Measurements from ENCODE around the gene WDR33.
"Not testable (repeated sequence)": the region's sequence is repeated elsewhere in the genome, so short reads cannot be mapped to it uniquely, and the experiment has no call there.

WDR33 gene

DNA sequence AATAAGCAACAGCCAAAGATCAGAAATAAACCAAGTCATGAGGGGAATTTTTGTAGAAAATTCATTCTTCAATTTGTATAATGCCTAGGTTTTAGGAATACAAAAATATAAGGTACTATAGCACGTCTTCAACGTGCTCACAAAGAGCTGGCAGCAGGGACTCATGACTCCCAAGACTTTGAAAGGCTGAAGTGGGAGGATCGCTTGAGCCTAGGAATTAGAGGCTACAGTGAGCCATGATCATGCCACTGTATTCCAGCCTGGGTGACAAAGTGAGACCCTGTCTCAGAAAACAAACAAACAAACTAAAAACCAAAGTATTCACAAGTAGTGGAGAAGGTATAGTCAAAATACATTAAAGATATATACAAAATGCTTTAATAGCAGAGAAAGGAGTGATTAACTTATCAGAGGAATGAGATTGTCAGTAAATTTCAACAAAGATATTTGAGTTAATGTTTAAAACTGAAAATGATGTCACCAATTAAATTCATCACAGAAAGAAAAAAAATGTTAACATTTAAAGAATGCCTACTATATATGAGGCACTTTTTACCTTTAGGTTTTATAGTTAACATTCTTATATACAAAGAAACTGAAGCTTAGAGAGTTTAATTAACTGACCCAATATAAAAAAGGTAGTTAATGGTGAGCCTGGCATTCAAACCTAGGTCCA is 3.2 kb downstream of the WDR33 start:
- DNase-seq: no peak

DNA sequence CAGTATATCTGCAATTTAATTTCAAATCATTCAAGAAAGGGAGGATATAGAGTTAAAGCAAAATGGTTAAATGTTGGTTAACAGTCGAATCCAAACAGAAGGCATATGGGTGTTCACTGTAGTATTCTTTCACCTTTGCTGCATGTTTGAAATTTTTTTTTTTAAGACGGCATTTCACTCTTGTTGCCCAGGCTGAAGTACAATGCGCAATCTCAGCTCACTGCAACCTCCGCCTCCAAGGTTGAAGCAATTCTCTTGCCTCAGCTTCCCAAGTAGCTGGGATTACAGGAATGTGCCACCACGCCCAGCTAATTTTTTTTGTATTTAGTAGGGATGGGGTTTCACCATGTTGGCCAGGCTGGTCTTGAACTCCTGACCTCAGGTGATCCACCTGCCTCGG is 4.1 kb downstream of the WDR33 start:
- DNase-seq: not testable (repeated sequence)

DNA sequence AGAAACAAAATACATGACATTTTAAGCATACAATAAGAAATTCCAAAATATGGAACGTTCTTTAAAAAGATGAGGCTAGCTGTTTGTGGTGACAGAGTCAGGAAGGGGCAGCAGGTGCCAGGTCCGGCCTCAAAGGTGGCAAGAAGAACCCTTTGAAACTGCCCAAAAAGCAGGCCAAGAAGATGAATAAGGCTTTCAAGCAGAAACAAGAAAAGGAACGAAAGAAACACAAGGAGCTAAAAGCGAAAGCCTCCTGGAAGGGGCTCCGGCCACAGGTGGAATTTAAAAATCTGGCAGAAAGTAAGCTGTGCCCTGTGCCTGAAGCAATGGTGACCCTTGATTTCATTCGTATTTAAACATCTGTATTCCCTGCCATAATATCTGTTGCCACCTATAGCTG is 5.5 kb downstream of the WDR33 start:
- DNase-seq: no peak

DNA sequence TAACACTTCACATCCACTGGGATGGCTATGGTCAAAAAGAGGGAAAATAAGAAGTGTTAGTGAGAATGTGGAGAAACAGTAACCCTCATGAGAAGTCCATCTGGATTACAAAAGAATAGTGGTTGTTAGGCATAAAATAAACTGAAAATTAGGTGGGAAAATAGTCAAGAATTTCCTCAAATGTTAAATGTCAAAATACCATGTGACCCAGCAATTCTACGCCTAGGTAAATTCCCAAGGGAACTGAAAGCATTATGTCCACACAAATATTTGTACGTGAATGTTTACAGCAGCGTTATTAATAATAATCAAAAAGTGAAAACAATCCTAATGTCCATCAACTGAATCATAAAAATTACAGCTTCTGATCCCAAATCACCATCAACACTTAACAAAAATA is 11.0 kb downstream of the WDR33 start:
- DNase-seq: no peak

DNA sequence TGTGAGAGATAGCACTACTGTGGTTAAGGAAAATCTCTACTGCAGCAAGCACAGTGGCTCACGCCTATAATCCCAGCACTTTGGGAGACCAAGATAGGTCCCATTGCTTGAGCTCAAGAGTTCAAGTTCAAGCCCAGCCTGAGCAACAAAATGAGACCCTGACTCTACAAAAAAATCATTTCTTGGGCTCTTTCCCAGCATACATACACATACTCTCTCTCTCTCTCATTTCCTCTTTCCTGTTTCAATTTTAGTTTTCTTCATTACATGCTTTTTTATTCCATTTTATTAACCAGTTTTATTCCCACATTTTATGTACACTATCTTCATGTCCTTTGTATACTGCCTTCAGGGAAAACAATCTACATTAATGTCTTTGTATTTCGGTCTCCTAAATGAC is 14.6 kb downstream of the WDR33 start:
- no peak for DNase-seq

DNA sequence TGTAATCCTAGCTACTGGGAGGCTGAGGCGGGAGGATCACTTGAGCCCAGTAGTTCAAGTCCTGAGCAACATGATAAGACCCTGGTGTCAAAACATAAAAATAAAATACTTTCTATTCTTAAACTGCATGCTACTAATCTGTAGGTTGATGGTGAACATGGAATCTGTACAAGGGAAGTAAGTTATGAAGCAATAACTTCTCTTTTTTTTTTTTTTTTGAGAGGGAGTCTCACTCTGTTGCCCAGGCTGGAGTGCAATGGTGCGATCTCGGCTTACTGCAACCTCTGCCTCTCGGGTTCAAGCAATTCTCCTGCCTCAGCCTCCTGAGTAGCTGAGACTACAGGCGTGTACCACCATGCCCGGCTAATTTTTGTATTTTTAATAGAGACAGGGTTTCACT is 16.1 kb downstream of the WDR33 start:
- not testable (repeated sequence) for DNase-seq

DNA sequence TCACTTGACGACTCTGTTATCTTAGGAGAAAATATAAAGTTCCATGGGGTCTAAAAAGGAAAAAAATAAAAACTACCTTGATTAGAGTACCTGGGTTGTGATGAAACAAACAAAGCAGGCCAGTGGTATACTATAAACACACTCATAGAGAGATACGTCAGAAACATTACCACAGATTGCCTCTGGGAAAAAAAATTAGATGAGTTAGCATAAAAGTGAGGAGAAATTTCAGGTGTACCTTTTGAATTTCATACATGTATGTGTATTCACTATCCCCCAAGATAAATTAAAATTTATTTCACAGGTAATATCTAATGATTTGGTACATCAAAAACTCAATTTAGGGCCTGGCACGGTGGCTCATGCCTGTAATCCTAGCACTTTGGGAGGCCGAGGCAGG is 18.2 kb downstream of the WDR33 start:
- no peak for DNase-seq

DNA sequence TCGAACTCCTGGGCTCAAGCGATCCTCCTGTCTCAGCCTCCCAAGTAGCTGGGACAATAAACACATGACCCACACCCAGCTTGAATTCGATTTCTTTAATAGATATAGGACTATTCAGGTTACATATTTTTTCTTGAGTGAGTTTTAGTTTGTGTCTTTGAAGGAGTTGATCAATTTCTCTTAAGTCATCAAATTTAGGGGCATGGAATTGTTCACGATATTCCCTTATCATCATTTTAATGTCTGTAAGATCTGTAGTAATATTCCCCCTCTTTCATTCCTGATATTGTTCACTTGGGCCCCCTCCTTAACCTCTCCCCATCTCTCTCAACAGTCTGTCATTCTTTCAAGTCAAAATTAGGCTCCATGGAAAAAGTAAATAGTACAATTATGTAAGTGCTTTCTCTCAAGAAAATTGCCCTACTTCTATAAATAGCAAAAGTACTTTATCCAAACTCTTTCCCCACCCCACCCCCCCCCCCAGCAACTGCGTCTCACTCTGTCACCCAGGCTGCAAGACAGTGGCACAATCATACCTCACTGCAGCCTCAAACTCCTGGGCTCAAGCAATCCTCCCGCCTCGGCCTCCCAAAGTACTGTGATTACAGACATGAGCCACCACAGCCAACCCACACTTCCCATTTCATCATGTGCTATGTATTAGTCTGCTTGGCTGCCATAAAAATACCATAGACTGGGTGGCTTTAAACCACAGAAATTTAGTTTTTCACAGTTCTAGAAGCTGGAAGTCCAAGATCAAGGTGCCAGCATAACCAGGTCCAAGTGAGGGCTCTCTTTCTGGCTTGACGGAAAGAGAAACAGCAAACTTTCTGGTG is 20.1 kb downstream of the WDR33 start:
- DNase-seq: no peak

DNA sequence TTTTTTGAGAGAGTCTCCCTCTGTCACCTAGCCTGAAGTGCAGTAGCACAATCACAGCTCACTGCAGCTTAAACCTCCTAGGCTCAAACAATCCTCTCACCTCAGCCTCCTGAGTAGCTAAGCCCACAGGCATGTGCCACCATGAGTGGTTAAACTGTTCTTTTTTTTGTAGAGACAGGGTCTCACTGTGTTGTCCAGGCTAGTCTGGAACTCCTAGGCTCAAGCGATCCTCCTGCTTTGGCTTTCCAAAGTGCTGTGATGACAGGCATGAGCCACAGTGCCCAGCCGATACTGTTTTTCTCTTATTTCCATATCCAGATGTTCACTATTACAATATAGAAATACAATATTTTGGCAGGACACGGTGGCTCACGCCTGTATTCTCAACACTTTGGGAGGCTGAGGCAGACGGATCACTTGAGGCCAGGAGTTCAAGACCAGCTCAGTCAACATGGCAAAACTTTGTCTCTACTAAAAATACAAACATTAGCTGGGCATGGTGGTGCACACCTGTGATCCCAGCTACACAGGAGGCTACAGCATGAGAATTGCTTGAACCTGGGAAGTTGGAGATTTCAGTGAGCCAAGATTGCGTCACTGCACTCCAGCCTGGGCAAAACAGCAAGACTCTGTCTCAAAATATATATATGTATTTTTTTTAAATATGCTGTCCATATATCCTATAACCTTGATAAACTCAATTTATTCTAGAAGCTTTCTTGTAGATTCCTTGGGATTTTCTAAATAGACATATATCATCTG is 24.7 kb downstream of the WDR33 start:
- DNase-seq: no peak

DNA sequence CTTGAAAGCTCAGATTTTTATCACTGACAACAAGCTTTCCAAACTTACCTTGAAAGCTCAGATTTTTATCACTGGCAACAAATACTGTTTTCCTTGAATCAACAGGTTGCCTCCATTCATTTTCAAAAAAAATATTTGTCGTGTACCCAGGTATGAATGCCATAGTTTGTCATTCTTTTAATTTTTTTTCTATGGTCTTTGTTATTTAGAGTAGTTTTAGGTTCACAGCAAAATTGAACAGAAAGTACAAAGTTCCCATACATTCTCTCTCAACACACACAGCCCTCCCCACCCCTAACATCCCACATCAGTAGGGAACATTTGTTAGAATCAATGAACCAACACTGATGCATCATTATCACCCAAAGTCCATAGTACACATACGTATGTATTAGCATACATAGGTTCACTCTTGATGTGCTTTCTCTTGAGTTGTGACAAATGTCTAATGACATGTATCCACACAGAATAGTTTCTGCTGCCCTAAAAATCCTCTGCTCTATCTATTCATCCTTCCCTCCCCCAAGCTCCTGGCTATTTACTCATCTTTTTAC is 25.9 kb downstream of the WDR33 start:
- no peak for DNase-seq

DNA sequence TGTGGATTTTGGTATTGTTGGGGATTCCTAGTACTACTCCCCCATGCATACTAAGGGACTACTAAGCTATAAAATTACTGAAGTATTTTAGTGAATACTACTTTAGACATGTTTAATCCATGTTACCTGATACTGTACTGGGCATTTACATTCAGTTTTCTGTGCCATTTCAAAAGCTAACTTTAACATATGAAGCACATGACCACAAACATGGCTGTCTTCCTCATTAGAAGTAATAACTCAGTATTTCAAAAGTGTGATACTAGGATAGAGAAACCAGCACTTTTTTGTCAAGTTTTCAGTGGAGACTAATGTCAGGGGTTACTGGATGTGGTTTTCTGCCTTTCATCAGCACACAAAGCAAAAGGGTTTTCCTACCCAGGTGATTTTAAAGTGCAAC is 27.9 kb downstream of the WDR33 start:
- no peak for DNase-seq

DNA sequence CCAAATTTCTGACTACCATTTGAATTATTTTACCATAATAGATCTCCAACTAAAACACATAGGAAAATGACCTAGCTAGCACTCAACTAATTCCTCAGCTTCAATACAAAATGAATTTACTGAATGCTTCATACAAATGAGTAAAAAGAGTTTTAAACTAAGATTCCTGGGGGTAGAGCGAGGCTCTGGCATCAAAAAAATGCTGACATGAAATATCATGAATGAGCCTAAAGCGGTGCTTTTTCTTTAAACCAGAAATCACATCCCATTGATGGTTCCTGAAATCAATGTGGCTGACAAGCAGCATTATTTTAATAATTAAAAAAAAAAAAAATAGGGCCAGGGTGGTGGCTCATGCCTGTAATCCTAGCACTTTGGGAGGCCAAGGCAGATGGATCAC is 32.1 kb downstream of the WDR33 start:
- no peak for DNase-seq

DNA sequence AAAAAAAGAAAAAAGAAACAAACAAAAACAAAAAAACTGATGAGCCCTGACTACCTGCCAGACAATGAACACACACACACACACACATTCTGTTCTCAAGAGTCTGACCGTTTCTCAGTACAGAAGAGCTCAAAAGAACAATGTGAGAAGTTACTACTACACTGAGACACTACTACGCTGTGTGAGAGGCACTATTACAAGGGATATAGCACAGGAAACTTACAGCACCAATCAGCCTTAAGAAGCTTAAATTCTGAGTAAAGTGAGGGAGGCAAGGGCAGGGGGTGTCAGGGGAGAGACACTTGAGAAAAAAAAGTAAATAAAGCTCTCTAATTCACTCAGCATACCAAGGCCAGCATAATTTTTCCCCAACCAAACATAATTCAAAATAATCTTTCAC is 32.5 kb downstream of the WDR33 start:
- no peak for DNase-seq

DNA sequence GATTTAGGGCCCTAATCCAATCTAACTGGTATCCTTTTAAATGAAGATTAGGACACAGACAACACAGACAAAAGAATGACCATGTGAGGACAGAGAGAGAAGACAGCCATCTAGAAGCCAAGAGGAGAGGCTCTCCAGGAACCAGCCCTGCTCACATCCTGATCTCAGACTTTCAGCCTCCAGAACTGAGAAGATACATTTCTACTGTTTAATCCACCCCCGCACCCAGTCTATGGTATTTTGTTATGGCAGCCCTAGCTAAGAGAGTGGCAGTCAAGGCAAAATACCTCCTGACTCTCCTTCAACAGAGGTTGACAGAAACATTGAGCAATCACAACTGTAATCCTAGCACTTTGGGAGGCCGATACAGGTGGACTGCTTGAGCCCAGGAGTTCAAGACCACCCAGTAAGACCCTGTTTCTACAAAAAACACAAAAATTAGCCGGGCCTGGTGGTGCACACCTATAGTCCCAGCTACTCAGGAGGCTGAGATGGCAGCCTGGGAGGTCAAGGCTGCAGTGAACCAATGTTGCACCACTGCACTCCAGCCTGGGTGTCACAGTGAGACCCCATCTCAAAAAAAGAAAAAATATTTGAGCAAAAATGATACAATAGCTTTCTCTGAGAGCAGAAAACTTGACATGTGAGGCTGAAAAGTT is 34.7 kb downstream of the WDR33 start:
- no peak for DNase-seq

DNA sequence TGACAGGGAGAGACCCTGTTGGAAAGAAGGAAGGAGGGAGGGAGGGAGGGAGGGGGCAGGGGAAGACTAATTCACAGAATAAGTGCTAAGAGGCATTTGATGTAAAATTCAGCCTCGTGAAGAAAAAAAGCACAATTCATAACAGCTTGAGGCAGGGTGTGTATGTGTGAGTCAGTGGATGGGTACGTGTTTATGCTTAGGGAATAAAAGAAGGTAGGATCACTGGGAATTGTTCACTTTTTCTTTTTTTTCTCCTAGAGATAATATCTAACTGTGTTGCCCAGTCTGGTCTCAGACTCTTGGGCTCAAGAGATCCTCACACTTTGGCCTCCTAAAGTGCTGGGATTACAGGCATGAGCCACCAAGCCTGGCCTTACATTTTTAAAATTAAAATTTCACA is 39.2 kb downstream of the WDR33 start:
- DNase-seq: no peak

DNA sequence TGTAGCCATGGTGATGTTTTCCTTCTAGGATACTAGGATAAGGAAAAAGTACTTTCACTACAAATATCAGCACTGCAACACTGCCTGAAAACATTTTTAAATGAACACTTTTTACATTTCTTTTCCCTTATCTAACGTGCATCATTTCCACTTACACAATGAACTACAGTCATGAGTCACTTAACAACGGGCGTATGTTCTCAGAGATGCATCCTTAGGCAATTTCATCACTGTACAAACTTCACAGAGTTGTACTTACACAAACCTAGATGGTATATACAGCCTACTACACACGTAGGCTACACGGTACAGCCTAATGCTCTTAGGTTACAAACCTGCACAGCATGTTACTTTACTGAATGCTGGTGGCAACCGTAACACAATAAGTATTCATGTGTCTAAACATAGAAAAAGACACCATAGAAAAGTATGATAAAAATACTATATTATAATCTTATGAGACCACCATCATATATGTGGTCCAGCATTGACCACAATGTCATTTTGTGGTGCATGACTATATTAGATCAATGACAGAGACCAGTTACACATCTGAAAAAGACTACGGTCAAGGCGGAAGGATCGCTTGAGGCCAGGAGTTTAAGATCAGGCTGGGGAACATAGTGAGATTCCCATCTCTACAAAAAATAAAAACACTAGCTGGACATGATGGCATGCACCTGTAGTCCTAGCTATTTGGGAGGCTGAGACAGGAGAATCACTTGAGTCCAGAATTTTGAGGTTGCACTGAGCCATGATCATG is 39.8 kb downstream of the WDR33 start:
- no peak for DNase-seq

DNA sequence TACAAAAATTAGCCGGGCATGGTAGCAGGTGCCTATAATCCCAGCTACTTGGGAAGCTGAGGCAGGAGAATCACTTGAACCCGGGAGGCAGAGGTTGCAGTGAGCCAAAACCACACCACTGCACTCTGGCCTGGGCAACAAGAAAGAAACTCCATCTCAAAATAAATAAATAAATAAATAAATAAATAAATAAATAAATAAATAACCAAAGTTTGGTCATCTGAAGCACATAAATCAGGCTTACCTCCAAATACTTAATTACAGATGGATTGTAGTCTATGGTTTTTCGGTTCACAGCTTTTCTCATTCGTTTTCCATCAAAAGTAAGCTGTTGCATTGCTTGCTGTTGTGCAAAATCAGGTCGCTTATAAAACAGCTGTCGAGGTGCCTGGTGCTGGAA is 40.4 kb downstream of the WDR33 start:
- not testable (repeated sequence) for DNase-seq

DNA sequence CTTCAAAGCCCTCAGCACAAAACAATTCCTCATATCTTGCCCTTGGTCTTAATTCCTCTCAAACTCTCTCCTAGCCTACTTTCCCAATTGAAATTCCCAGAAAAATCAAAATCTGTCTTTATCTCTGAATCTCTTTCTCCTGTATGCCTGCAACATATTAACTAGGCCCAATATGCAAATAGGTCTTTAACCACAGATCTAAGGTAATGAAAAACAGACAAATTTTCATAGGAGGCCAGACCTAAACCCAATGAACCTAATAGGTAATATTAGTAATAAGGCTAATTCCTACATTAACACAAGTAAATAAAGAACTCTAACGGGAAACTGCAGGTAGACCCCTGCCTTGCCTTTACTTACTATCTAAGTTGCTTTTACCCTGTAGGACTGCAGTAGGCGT is 41.4 kb downstream of the WDR33 start:
- DNase-seq: no peak

DNA sequence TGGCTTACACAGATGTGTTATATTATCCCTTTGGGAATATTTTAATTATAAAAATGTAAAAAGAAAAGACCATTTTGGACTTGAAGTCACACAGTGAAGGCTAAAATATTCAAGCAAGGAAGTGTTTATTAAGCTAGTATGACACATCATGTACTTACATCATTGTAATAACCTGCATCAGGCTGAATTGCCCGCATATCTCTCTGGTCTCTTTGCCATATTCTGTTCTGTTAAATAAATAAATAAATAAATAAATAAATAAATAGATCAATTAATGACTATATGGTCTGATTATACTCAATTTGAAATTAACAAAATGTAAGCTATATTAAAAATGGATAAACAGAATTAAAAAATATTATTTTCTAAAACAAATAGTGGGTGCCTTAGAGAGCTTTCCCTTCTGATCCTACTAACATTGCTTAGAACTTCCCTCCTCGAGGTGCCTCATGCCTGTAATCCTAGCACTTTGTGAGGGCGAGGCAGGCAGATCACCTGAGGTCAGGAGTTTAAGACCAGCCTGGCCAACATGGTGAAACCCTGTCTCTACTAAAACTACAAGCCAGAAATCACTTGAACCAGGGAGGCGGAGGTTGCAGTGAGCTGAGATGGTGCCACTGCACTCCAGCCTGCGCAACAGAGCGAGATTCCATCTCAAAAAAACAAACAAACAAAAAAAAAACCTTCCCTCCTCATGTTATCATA is 42.0 kb downstream of the WDR33 start:
- DNase-seq: no peak

DNA sequence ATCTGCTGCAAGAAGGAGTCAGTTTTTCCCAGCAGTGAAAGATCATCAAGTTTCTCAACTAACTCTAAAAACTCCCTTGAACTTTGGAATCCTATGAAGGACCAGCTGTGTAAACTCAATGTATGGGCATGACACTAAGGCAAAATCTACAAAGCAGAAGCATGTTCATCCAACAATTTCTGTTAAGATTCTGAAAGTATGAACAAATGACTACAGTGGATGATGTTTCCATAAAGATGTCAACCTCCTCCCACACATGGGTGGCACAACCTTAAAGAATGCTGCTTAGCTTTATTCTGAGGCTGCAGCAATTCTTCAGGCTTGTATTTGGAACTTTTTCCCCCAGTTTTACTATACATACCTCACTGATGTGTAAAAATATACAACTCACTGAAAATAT is 47.2 kb downstream of the WDR33 start:
- no peak for DNase-seq

DNA sequence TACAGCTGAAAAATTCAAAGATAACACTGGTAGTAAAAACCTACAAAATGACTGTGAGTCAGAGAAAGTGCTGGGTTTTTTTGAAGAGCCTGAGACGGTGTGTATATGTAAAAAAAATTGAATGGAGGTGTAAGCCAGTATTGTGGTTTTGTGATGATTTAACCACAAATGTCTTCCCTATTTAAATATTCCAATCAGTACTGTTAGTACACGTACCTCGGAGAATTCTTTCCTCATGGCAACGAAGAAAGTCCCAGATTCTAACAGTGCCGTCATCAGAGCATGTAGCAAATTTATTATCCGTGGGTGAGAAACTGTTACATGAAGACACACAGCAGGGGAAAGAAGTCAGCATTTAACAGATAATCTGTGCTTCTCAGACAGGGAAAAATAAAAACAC is 48.1 kb downstream of the WDR33 start:
- DNase-seq: no peak

DNA sequence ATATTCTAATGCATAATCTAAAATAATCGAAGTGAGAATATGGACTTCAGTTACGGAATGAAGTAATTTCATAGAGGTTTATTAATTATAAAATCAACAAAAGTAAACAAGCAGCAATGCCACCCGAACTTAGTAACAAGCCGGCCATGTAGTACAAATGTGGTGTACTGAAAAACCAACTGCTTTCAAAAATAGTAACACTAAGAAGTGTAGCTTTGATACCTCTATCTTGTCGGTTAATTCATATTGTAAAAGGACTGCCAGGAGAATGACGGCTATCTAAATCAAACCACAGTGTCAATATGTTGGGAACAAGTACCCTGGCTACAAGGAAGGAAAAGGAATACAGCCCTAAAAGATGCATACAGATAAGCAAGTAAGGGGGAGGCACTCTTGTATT is 48.5 kb downstream of the WDR33 start:
- no peak for DNase-seq
